ENCODE measurements around the gene ROBO1.
"Not testable (repeated sequence)": the region's sequence is repeated elsewhere in the genome, so short reads cannot be mapped to it uniquely, and the experiment has no call there.

Gene ROBO1

DNA sequence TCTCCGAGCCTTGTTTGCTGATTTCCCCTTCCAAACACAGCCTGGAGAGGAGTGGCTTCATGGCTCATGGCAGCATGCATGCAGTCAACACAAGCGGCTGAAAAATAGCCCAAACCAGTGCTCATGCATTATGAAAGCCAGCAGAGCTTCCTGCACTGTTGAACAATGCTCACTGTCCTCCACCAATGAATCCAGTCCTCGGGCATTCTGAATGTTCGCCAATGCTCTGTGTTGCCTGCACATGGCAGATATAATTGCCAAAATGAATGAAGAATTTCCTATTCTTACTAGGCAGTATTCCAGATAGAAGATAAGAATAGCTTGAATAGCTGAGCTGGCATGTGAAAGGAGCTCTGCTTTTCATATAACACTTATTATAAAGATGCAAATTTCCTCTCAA, 252.7 kb downstream of the ROBO1 start:
- no peak for TF ChIP-seq CTCF (IDR thresholded peaks at IDR 0.05; ENCODE audit: low read depth, low read length)
- H3K4me3 ChIP-seq (ENCODE audit: low read depth, low read length), result no peak overlapping the region

DNA sequence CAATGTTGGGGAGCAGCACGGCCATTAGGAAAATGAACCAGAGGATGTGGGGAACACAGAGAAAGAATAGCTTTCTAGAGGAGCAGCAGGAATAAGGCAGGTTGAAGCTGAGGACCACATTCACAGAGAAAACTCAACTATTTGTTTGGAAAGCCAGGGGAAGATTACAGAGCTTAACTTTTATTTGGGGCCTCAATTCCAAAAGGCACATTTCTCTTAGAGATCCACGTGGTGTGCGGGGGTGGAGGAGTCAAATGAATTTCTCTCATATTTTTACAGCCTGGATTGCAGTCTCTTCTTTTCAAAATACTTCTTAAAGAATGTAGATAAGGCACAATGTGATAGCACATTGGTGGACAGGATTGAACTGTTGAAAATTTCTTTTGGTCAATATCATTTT, 253.7 kb downstream of the ROBO1 start:
- TF ChIP-seq CTCF (IDR thresholded peaks at IDR 0.05; ENCODE audit: low read depth, low read length), result no peak

DNA sequence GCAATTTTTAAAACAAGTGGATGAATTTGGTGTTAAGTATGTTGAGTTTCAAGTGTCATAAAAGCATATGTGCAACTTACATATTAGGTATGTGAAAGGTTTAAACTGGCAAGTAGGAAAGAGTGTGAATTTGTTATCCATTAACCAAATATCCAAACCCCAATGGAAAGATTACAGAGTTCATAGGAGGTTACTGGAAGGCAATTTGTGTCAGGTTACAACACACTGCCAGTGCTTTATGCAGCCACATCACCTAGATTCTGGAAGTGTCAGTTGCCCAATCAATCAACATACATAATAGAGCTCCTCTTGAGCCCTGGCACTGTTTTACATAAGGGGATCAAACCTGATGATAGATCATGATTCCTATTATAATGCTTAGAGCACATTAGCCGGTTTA, 261.0 kb downstream of the ROBO1 start:
- no peak for TF ChIP-seq CTCF (IDR thresholded peaks at IDR 0.05; ENCODE audit: low read depth, low read length)
- H3K4me3 ChIP-seq (ENCODE audit: low read depth, low read length), result no peak overlapping the region

More for the DNA sequence above, 253.7 kb downstream of the ROBO1 start:
- H3K4me3 ChIP-seq (ENCODE audit: low read depth, low read length), result no peak overlapping the region

- H3K4me3 ChIP-seq (ENCODE audit: low read depth, low read length), result not testable (repeated sequence)
Measured at GRCh38 chr3:79502216-79502681, 265.5 kb downstream of the ROBO1 start.

DNA sequence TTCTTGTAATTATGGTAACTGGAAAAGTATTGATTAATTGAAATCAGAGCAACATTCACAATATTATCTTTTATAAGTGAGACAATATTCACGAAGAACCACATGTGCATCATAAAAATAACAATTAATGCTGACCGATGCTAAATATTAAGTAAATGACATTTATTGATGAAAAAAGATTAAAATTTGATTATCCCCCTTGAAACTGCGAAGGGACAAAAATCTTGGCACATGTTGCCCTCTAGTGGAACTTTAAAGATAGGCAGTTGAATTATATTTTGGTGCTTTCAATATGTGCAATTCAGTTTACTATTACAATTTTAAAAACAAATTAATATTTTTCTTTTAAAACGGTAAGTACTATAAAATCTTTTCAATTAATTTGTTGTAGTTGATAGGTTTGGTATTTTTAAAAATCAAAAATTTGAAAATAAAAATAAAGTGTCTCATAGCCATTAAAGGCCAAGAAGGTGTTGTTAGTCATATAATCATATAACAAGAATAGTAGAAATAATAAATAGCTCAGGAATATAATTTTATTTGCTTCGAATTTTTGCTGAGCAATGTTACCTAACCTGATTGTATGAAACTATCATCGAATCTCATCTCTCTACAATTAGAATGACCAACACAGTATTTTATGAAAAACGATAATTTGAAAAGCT, 270.2 kb downstream of the ROBO1 start:
- peak; percentile 35; the same call in 1 of the 2 replicates for TF ChIP-seq CTCF (IDR thresholded peaks at IDR 0.05; ENCODE audit: low read depth, low read length)
- H3K4me3 ChIP-seq (ENCODE audit: low read depth, low read length), result no peak overlapping the region

DNA sequence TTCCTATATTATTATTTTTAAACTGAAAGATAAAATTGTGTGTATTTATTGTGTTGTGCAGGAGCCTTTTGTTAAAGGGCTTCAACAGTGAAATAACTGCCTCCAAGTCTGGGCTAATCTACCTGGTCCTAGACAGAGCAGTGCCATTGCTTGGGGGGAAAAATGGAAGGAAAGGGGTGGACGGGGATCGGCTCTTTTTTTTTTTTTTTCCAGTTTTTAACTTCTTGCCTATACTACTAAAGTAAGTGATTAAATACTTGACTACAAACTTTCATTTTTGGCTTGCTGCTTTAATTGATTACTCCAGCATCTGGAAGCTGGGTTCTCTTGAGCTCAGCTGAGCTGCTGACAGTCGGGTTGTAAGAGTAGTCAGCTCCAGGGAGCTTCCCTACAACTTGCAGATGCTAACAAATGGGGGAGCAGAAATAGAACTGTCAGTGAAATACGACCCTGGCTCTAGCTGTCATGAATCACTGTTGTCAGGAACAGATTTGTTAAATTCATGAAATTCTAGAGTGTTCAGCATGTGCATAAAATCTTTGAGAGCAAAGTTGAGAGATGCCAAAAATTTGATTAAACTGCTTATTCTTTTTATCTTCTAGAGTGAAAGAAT, 276.7 kb downstream of the ROBO1 start:
- H3K4me3 ChIP-seq (ENCODE audit: low read depth, low read length), result no peak overlapping the region
- TF ChIP-seq CTCF (IDR thresholded peaks at IDR 0.05; ENCODE audit: low read depth, low read length), result no peak

DNA sequence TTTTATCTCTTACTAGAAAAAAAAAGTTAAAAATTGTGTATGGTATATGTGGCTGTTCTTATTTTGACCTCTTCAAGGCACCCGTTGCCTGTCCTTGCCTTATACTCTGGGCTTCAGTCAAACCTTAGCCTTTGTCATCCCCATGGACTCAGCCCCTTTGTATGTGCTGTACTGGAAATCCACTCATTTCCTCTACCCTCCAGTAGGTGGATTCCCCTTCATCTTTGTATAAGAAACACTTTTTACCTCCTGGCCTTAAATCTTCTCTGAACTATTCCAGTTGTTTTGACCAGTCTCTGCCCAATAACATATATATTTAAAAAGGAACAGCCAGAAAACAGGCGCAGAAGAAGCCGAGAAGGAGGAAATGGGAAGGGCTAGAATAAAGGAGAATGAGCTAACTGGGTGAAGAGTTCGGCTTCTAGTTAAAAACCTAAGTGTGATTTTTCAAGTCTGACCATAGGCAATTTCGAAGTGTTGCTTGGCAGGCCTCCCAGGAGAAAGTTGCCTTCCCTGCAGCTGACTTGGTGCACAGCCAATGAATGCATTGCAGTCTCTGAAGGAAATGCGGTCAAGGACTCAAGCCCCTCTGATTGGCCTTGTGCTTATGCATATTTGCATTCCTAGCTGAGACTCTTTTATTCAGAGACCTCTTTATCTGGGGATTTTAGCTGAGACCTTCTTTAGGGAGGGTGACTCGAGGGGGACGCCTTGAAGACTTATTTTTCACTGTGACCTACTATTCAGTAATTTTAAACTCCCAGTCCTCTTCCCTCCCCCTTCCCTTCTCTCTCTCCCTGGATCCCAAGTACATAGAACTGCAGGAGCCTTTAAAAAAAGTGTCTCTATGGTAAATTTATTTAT, 277.4 kb downstream of the ROBO1 start:
- no peak overlapping the region for H3K4me3 ChIP-seq (ENCODE audit: low read depth, low read length)
- no peak for TF ChIP-seq CTCF (IDR thresholded peaks at IDR 0.05; ENCODE audit: low read depth, low read length)
